Measurements from ENCODE around the gene TBC1D22B.

The TBC1D22B gene

DNA sequence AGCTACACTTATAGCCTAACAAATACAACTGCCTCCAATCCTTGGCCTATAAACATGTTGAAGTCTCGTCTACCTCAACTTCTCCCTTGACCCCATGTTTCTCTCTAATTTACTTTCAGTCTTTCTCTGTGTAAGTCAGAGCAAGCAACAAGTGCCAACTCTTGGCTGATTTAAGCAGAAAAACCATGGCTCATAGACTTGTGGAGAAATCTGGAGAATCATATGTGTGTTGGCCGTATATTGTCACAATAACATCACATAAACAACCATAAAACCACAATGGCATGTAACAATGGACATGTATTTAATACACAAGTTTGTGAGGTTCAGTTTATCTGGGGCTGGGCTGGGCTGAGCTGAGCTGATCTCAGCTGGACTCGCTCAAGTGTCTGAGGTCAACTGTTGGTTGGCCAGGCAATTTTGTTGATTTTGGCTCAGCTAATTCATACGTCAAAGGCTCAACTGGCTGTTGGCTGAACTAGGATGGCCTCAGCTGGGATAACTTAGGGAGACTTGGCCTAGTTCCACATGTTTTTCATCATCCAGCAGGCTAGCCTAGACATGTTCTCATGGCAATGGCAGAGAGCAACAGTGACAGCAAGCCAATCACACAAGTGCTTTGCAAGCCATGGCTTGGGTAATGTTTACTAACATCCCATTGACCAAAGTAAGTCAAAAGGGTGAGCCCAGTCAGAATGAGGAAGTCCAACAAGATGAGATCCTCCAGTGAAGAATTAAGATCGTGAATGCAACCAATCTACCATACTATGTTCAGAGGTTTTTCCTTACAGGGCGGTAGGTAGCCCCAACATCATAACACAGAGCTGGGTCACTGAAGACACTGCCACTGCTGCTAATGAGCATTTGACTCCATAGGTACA is 12.9 kb upstream of the TBC1D22B start:
- DNase-seq (no peak), ATAC-seq (no peak)
- Mint-ChIP-seq H3K27ac (no peak overlapping the region), H3K27me3 (peaks cover 5% of the 10 kb centered on the region), H3K4me3 (no peak overlapping the region), H3K9me3 (no peaks in the 10 kb centered on the region), H3K36me3 (ENCODE audit: low read depth) (no peaks in the 10 kb centered on the region), H3K4me1 (peaks cover 24% of the 10 kb centered on the region)

DNA sequence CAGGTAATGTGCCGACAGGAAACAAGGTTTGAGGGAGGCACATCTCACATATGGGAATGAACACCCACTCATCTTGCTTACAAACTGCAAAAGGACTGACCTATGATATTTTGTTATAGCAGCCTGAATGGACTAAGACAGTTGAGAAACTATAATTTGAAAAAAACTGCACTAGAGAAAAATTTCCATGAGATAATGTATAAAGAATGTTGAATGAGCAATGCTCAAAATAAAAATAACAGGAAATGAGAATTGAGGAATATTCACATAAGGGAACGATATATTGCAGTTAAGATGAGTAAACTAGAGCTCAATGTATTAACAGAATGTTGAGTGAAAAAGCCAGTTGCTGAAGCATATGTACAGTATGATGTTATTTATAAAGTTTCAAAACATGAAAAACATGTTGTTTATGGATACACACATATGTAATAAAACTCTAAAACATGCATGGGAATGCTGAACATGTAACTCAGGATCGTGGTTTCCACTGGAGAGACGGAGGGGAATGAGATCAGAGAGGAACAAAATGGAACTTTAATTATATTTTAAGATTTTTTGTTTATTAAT is 6.3 kb upstream of the TBC1D22B start:
- H3K27me3 Mint-ChIP-seq: no peaks in the 10 kb centered on the region
- H3K36me3 Mint-ChIP-seq (ENCODE audit: low read depth): no peaks in the 10 kb centered on the region
- no peak overlapping the region for H3K4me3 Mint-ChIP-seq
- H3K27ac Mint-ChIP-seq: no peak overlapping the region
- DNase-seq: no peak
- H3K9me3 Mint-ChIP-seq: no peaks in the 10 kb centered on the region
- H3K4me1 Mint-ChIP-seq: no peaks in the 10 kb centered on the region
- no peak for ATAC-seq

DNA sequence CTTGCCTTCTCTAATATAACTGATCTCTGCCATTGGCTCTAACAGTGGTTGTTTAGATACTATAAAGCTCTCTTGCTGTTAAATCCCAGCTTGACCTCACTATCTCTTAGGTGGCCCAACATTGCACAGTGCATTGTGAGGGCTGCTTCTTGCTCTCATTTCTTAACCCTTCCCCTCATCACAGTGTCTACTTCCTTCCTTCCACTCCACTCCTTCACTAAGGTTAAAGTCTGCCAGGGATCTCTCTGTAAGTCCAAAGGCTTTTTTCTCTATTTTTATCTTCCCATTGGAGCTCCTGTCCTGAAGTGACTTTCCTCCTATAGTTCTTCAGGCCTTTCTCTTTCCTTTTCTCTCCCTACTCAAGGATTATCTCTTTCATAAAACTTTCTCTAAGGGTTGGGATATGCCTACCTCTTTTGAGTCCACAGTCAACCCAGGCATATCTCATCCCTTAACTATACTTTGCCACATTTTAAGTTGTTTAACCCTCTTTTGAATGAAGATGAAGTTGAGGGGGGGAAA is 4.0 kb upstream of the TBC1D22B start:
- peaks cover 12% of the 10 kb centered on the region for H3K4me1 Mint-ChIP-seq
- H3K9me3 Mint-ChIP-seq: no peaks in the 10 kb centered on the region
- H3K4me3 Mint-ChIP-seq: no peak overlapping the region
- no peaks in the 10 kb centered on the region for H3K27me3 Mint-ChIP-seq
- no peaks in the 10 kb centered on the region for H3K36me3 Mint-ChIP-seq (ENCODE audit: low read depth)
- DNase-seq (no peak), ATAC-seq (no peak)
- no peak overlapping the region for H3K27ac Mint-ChIP-seq

DNA sequence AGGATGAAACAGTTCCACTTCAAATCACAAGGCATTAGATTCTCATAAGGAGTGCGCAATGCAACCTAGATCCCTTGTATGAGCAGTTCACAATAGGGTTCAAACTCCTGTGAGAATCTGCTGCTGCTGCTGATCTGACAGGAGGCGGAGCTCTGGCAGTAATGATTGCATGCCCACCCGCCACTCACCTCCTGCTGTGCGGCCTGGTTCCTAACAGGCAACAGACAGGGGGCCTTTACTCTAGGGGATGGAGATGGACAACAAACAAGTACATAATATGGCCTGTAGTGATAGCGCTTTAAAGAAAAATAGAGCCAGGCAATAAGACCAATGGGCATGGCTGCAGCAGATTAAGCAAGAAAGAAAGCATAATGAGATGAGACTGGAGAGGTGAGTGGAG is 2.7 kb upstream of the TBC1D22B start:
- Mint-ChIP-seq H3K4me3 (no peak overlapping the region), H3K27ac (no peak overlapping the region), H3K4me1 (peaks cover 24% of the 10 kb centered on the region)

DNA sequence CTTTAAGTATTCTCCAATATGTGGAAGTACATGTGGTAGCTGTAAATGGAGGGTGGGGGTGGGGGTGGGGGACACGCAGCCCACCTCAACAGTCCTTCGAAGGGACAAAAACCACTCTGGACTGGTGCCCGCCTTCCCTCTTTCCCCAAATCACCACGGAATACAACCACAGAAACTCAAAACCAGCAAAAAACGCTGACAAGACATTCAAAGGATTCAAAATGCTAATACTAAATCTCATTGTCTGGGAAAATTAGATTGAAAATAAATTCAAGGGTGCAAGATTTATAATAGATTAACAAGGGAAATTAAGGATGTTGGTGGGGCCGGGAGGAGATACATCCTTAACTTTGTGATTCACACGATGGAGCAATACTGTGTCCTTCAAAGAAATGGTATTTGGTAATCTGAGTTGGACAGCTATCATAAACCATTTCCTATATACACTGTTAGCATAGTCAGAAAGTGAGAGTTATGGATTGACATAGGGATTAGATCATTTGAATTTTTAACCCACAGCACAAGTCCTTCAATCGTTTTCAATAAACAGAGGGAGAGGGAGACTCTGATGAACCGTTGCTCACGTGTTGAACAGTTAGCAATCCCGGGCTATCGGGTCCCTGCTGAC is 766 bp upstream of the TBC1D22B start:
- Mint-ChIP-seq H3K9me3 (no peaks in the 10 kb centered on the region), H3K27me3 (no peaks in the 10 kb centered on the region), H3K4me3 (peak overlapping the region; percentile 85), H3K27ac (peak overlapping the region; percentile 83), H3K4me1 (peaks cover 39% of the 10 kb centered on the region), H3K36me3 (ENCODE audit: low read depth) (no peaks in the 10 kb centered on the region)
- ATAC-seq: no peak
- DNase-seq: no peak

More for the DNA sequence above, 2.7 kb upstream of the TBC1D22B start:
- H3K27me3 Mint-ChIP-seq: no peaks in the 10 kb centered on the region
- DNase-seq (no peak), ATAC-seq (no peak)
- no peaks in the 10 kb centered on the region for H3K9me3 Mint-ChIP-seq
- H3K36me3 Mint-ChIP-seq (ENCODE audit: low read depth): no peaks in the 10 kb centered on the region

DNA sequence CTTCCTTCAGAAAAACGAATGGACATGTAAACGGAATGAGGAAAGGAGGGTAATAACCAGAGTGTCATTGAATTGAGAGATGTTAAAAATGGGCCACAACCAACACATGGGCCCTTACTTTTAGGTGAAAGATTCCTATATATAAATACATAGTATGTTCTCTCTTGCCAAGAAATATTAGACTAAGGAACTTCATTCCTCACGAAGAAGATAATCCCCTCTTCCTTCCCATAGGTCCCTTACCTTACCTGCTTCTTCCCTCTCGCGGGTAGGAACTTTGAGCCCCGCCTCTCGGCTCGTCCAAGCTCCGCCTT is 295 bp upstream of the TBC1D22B start:
- DNase-seq (no peak), ATAC-seq (no peak)
- Mint-ChIP-seq H3K36me3 (ENCODE audit: low read depth) (no peaks in the 10 kb centered on the region), H3K4me1 (peaks cover 39% of the 10 kb centered on the region), H3K4me3 (peak overlapping the region; percentile 85), H3K9me3 (no peaks in the 10 kb centered on the region), H3K27me3 (no peaks in the 10 kb centered on the region), H3K27ac (peak overlapping the region; percentile 83)

DNA sequence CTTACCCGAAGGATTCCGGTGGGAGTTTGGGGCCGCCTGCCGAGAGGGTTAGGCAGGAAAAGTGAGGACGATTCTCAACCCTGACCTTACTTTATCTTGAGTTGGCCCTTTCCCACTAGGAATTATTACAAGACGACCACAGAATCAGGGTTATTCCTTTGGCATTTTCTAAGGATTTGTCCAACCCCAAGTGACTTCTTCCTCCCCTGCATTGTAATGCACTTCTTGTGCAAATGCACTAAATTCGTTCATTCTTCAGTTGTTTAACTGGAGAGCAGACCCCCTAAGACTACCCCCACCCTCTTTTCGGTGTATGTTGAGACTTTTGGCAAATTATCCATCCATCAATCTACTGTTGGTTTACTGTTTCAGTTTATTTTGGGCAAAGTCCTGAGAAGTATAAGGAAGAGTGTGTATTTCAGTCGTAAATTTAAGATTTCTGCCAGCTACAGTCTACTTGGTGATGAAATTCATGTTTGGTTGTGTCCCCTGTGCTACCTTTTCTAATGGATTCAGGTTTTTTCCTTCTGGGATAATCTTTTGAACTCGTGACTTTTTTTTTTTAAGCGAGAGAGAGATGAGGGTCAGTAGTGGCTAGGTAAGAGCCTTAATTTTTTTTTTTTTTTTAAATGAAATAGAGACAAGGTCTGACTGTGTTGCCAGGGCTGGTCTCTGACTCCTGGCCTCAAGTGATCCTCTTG is 983 bp downstream of the TBC1D22B start:
- no peaks in the 10 kb centered on the region for H3K9me3 Mint-ChIP-seq
- no peak for DNase-seq
- peak overlapping the region; percentile 85 for H3K4me3 Mint-ChIP-seq
- peaks cover 49% of the 10 kb centered on the region for H3K4me1 Mint-ChIP-seq
- peak overlapping the region; percentile 83 for H3K27ac Mint-ChIP-seq
- H3K36me3 Mint-ChIP-seq (ENCODE audit: low read depth): peaks cover 3% of the 10 kb centered on the region
- H3K27me3 Mint-ChIP-seq: no peaks in the 10 kb centered on the region
- no peak for ATAC-seq

DNA sequence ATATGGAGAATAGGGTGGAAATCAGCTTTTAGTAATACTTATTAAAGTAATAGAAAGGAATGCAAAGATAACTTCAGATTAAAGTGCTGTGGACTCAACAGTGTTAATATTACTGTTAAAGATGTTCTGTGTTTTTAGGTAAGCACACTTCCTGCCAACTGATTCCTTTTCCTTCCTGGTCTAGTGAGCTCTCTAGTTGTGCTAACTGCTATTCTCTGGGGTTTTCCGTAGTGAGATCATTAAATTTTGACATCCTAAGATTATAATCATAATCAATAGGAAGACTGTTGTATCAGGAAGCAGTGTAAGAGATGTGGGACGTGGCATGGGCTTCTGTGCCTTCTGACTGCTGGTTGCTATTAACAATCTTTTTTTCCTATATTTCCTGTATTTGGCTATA is 1.6 kb downstream of the TBC1D22B start:
- peaks cover 50% of the 10 kb centered on the region for H3K4me1 Mint-ChIP-seq
- H3K27me3 Mint-ChIP-seq: no peaks in the 10 kb centered on the region
- peaks cover 3% of the 10 kb centered on the region for H3K36me3 Mint-ChIP-seq (ENCODE audit: low read depth)
- H3K27ac Mint-ChIP-seq: peak overlapping the region; percentile 78
- ATAC-seq (no peak), DNase-seq (no peak)
- H3K9me3 Mint-ChIP-seq: no peaks in the 10 kb centered on the region
- H3K4me3 Mint-ChIP-seq: peak overlapping the region; percentile 85

DNA sequence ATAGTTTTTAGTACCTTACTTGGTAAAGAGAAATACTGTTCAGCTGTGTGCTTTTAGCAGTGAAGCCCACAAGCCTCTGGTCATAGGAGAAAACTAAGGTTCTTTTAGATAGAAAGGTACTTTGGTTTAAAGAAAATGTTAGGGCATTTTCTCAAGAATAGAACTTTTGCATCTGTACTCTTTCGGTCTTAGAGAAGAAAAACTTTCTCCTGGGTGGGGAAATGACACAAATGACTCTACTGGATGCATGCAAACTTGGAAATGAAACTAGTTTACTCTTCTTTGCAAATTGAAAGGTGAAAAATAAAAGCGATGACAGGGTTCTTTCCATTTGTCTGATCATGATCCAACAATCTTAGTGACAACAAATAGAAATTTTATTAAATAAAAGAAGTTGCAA is 2.5 kb downstream of the TBC1D22B start:
- Mint-ChIP-seq H3K27me3 (no peaks in the 10 kb centered on the region), H3K9me3 (no peaks in the 10 kb centered on the region), H3K27ac (peak overlapping the region; percentile 78), H3K36me3 (ENCODE audit: low read depth) (peaks cover 3% of the 10 kb centered on the region), H3K4me3 (peak overlapping the region; percentile 85), H3K4me1 (peaks cover 56% of the 10 kb centered on the region)
- no peak for DNase-seq
- ATAC-seq: no peak

DNA sequence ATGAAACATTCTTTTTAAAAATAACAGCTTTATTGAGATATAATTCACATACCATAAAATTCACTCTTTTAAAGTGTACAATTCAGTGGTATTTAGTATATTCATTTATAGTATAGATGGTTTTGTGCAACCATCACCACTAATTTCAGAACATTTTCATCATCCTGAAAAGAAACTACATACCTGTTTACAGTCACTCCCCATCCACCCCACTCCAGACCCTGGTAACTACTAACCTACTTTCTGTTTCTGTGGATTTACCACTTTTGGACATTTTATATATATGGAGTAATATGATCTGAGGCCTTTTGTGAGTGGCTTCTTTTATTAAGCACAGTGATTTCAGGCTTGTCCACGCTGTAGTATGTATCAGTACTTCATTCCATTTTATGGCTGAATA is 2.9 kb downstream of the TBC1D22B start:
- ATAC-seq (no peak), DNase-seq (no peak)
- peak overlapping the region; percentile 46 for H3K27ac Mint-ChIP-seq
- no peaks in the 10 kb centered on the region for H3K27me3 Mint-ChIP-seq
- H3K4me3 Mint-ChIP-seq: no peak overlapping the region
- H3K4me1 Mint-ChIP-seq: peaks cover 60% of the 10 kb centered on the region
- no peaks in the 10 kb centered on the region for H3K9me3 Mint-ChIP-seq
- H3K36me3 Mint-ChIP-seq (ENCODE audit: low read depth): peaks cover 3% of the 10 kb centered on the region

DNA sequence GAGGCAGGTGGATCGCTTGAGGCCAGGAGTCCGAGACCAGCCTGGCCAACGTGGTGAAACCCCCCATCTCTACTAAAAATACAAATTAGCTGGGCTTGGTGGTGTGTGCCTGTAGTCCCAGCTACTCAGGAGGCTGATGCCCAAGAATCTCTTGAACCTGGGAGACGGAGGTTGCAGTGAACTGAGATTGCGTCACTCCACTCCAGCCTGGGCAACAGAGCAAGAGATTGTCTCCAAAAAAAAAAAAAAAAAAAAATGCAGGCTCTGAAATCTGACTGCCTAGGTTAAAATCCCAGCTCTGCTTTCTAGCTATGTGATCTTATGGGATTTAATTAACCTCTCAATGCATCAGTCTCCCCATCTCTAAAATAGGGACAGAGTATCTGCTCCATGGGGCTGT is 3.6 kb downstream of the TBC1D22B start:
- no peaks in the 10 kb centered on the region for H3K27me3 Mint-ChIP-seq
- peaks cover 66% of the 10 kb centered on the region for H3K4me1 Mint-ChIP-seq
- no peak overlapping the region for H3K27ac Mint-ChIP-seq
- DNase-seq: no peak
- H3K4me3 Mint-ChIP-seq: no peak overlapping the region
- ATAC-seq: no peak
- no peaks in the 10 kb centered on the region for H3K9me3 Mint-ChIP-seq
- H3K36me3 Mint-ChIP-seq (ENCODE audit: low read depth): peaks cover 3% of the 10 kb centered on the region

DNA sequence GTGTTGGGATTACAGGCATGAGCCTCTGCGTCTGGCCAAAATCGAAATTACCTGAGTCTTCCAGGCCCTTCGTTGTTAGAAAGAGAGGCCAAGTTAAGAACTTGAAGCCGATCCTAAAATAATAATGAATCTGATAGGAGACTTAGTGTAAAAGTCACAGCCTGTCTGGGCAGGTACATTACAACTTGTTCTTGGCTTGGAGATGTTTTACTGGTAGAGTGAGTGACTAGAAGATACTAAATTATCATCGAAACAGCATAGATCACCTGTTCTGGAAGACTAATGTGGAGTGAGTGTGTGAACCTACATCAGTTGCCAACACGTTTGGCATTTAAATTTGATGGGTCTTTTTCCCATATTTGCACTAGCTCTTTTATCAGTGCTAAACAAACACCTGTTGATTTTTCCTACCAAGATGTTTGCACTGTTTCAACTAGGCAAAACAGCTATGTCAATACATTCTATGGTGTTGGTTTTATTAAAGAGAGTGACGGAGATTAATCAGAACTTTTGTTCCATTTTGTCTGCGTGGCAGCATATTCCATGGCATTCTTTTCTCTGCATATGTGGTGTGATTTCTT is 5.0 kb downstream of the TBC1D22B start:
- ATAC-seq: no peak
- Mint-ChIP-seq H3K27ac (no peak overlapping the region), H3K9me3 (no peaks in the 10 kb centered on the region), H3K4me3 (no peak overlapping the region), H3K27me3 (no peaks in the 10 kb centered on the region), H3K4me1 (peaks cover 56% of the 10 kb centered on the region), H3K36me3 (ENCODE audit: low read depth) (peaks cover 3% of the 10 kb centered on the region)
- DNase-seq: no peak

DNA sequence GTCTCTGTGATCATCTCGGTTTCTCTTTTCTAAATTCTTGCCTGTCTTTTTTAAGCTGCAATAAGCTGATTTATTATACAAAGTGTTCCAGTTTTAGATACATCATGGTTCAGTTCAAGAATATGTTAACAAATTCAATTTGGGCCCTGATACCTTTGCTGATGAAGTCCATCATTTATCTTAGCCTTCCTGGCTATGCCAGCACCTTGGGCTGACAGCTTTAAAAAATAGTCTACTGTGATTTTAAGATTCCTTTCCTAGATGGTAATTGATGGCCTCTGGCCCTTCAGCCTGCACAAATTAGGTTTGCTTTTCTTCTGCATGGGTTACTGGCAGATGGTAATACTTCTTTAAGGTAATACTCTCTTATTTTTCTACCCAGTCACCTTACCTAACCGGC is 7.4 kb downstream of the TBC1D22B start:
- DNase-seq: no peak
- ATAC-seq: no peak
- no peak overlapping the region for H3K4me3 Mint-ChIP-seq
- H3K9me3 Mint-ChIP-seq: no peaks in the 10 kb centered on the region
- peaks cover 13% of the 10 kb centered on the region for H3K36me3 Mint-ChIP-seq (ENCODE audit: low read depth)
- no peak overlapping the region for H3K27ac Mint-ChIP-seq
- H3K4me1 Mint-ChIP-seq: peaks cover 41% of the 10 kb centered on the region
- H3K27me3 Mint-ChIP-seq: no peaks in the 10 kb centered on the region

DNA sequence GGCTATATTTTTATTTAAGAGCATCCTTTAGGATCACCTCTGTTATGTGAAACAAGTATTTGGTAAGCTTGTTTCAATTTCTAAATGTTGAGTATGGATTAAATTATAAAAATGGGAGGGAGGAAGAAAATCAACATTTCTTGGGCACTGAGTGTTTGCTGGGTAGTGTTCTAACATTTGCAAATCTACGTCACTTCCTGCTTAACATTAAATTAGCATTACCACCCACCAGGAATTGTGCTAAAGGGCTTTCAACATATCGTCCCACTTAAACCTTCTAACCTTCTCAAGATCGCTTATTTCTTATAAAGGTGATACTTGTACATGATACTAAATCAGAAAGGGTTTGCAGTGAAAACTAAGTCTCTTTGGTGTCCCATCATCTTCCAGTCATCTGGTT is 8.3 kb downstream of the TBC1D22B start:
- Mint-ChIP-seq H3K27ac (no peak overlapping the region), H3K4me3 (no peak overlapping the region), H3K27me3 (no peaks in the 10 kb centered on the region), H3K4me1 (peaks cover 37% of the 10 kb centered on the region), H3K9me3 (no peaks in the 10 kb centered on the region), H3K36me3 (ENCODE audit: low read depth) (peaks cover 17% of the 10 kb centered on the region)
- DNase-seq: no peak
- no peak for ATAC-seq
